Right ventricle myocardium inferior (tissue), 1 donor: ENCODE results near the gene ROR1. TPM values are rescaled to one million over a fixed set of nuclear protein-coding genes. Genes with fewer than 3 reads are reported as not detected.
A peak's percentile ranks its signal among the peaks of the same experiment; 100 is the strongest.

Source experiments
- ATAC-seq: fragments of 200-7000 bp; cut with Tn5 transposase; one replicate; pipeline ENCODE4 v1.9.1; 2020; ENCODE audit warnings: mild to moderate bottlenecking, moderate library complexity
- DNase-seq: peaks from one replicate; pipeline ENCODE4 v3.0.0; 2021; ENCODE audit errors: missing footprints
- intact Hi-C: fragments of 100-400 bp; cut with DNase I; formaldehyde crosslinking; loops from one replicate; pipeline ENCODE4 v1.11.0; 2022
- total RNA-seq: library from RNA; stranded (reverse); fragmentation: NEBNext Ultra II Directional; extraction: Animal tissue kit (Norgen Biotek cat#: 25700); gene quantifications from one replicate; pipeline ENCODE4 v1.2.1, GENCODE V29; 2021
- donor health status: DM: no; HTN: yes; CAD: no; lungs with severe emphysema.

Gene ROR1
- total RNA-seq, 1 donor from 2014 or later = 8.4 TPM

DNA sequence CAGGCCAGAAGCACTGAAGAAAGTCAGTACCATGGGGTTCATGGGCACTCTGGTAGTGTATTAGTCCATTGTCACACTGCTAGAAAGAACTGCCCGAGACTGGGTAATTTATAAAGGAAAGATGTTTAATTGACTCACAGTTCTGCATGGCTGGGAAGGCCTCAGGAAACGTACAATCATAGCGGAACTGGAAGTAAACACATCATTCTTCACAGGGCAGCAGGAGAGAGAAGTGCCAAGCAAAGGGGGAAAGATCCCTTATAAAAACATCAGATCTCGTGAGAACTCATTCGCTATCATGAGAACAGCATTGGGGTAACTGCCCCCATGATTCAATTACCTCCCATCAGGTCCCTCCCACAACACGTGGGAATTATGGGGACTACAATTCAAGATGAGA is 20.2 kb upstream of the ROR1 start:
- ATAC-seq = no peak
- DNase-seq = no peak
- intact Hi-C loops = no loop called here

DNA sequence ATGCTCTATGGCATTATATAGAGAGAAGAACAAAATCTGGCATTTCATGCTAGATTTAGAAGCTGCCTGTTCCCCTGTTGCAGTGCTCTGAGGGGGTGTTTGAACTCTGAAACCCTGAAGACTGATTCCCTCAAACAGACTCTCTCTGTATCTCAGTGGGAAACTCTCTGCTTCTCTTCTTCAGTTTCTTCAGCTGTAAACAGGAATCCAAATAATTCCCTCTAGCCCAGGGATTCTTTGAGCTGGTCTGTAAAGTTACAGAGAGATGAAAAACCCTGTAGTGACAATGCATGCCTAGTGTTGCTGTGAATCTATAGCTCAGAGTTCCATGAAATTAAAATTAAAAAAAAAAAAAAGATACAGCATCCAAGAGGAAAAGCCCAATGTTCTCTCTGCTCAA is 17.0 kb upstream of the ROR1 start:
- ATAC-seq (no peak), DNase-seq (no peak)
- intact Hi-C loops = no loop called here

DNA sequence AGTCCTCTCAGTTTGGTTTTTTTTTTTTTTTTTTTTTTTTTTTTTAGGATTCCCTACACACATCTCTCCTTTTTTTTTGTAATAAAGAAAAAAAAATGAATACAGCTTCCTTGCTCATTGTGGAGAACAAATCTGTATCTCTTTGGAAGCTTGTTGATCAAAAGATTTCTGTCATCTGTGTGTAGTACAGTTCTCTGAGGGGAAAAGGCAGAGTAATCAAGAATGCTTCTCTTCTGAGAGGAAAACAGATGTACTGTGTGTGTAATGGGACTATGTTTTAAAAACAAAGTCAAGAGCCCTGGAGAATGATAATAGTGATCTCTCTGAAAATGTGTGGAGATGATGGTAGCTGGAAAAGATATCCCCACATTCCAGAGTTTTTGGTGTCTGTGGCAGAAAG is 16.5 kb upstream of the ROR1 start:
- DNase-seq = no peak
- ATAC-seq = no peak
- intact Hi-C loops = no loop called here

DNA sequence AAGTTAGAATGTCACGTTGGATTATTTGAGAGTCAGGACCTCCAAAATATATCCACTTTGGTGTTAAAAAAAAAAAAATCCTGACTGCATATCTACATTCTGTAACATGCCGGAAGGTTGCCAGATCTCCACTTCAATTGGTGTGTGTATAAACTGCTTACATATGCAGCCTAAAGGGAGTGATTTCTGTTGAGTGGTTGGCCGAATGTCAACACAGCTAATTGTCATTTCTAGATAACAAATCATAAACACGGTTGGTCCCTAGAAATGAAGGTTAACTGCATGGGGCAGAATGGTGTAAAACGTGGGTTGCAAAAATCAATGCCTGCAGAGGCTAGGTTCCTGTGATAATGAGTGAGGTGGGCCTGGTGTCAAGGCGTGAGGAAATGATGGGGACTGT is 15.0 kb upstream of the ROR1 start:
- DNase-seq = no peak
- intact Hi-C loops = no loop called here

DNA sequence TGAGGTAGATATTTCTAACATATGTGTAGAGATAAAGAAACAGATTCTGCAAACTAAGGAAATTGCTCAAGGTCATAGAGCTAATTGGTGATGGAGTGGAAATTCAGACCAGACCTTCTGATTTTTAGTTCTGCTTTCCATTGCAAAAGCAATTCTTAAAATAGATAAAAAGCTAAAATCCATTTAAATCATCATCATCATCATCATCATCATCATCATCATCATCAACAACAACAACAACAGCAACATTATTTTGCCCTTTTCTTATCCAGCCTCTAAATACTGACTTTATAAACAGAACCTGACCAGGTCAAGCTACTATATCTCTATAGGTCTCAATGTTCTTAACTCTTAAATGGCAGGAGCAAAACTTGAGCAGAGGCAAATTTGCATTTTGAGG is 14.0 kb upstream of the ROR1 start:
- intact Hi-C loops = no loop called here
- ATAC-seq (no peak), DNase-seq (no peak)

More for the DNA sequence above, 15.0 kb upstream of the ROR1 start:
- ATAC-seq = no peak

DNA sequence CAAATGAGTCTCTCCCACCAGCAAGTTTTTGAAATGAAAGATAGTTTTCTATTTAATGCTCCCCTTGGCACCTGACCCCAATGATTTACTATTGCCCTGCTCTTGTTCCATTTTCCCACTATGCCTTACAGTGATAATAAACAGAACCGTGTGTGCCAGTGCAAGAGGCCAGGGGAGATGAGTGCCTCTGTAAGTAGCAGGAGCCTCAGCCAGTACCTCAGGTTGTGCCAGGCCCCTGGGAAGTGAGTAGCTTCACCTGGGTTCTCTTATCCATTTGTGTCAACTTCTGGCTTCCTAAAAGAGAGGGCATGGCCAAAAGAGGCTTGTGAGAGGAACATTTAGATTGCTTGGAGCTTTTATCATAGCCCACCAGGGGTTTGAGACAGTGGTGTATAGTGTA is 3.4 kb upstream of the ROR1 start:
- no peak for DNase-seq
- intact Hi-C loops = loop anchor here (5.0 to 10.0 kb wide), 2 partner anchors 157 to 474 kb away; no protein-coding TSS in a partner anchor
- ATAC-seq = no peak

DNA sequence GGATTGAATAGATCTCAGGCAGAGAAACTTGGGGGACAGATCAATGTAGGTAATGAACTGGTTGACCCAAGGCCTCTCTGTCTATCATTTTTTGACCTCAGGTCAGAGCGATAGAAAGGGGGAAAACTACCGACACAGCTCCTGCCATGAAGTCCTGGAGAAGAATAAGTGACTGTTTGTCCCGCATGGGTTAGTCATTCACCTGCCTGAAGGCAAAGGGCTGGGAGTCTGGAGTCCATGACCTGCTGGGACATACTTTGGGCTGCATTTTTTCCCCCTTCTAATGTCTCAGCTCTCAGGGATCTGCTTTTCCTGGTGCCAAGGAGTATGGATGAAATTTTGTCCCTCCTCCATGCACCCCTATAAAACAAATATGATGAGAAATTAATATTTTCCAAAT is 1.6 kb upstream of the ROR1 start:
- DNase-seq = no peak
- ATAC-seq = no peak
- intact Hi-C loops = loop anchor here (2.0 to 10.0 kb wide), 3 partner anchors 73 to 473 kb away; no protein-coding TSS in a partner anchor

DNA sequence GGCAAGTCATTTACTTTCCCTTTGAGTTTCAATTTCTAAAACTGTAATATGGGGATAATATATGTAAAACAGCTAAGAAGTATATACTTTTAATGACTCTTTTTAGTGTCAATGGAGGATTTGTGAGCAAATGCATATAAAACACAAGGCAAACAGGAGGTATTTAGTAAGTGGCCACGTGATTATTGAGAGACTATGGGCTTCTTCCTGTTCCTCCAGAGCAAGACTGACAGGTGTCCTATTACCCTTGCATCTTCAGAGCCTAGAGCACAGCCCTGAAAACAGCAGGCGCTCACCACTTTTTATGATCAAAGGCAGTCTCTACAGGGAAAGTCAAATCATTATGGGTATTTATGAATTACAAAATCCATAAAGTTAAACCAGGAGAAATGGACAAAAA is 941 bp upstream of the ROR1 start:
- no peak for ATAC-seq
- intact Hi-C loops = loop anchor here (2.0 to 10.0 kb wide), 3 partner anchors 74 to 472 kb away; no protein-coding TSS in a partner anchor
- DNase-seq = no peak

DNA sequence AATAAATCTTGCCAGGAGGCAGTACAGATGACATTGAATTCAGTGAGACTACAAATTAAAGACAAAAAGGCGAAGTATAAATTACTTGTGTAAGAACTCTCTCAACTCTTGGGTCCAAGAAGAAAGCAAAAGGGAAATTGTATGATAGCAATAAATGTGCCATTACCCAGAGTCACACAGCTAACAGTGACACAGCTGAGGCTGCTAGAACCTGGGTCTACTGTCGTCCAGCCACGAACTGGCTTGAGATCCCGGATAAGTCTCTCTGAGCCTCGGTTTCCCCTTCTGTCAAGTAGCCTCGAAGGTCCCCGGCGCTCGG is 362 bp upstream of the ROR1 start:
- intact Hi-C loops = loop anchor here (2.0 to 10.0 kb wide), 3 partner anchors 75 to 471 kb away; no protein-coding TSS in a partner anchor
- DNase-seq = no peak
- ATAC-seq = no peak

DNA sequence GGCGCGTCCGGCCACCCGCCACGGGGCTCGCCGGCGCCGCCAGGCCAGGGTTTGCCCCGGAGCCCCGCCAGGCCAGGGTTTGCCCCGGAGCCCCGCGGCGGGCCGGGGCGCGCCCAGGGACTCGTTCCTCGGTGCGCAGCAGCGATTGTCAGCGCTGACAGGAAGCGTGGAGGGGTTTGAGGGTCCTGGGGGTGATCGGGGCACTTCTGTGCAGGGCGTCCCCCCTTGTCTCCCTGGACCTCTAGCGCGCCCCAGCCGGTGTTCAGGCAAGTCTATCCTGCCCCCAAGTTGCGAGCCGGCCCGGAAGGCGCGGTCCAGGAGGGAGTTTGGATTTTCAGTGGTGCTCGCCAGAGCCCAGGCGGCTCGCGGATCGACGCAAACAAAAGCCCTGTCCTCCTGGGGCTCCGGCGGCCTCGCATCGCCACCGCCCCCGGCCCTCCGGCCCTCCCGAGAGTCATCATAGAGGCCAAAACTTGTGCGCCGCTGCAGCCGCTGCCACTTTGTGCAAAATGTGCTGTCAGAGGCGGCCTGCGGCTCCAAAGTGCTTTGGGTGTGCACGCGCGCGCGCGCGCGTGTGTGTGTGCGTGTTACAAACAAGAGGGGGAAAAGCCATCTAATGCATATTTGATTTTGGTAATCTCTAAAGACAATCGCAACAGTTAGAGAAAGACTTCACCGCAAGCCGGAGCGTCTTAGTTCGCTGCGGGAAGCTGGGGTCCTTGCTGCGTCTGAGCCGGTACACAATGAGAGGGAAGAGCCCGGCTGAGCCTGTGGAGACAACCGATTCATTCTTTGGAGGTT is 1.0 kb downstream of the ROR1 start:
- ATAC-seq (peak; percentile 23), DNase-seq (peak; percentile 72)
- intact Hi-C loops = loop anchor here (1.0 to 10.0 kb wide), 3 partner anchors 152 to 470 kb away; no protein-coding TSS in a partner anchor

DNA sequence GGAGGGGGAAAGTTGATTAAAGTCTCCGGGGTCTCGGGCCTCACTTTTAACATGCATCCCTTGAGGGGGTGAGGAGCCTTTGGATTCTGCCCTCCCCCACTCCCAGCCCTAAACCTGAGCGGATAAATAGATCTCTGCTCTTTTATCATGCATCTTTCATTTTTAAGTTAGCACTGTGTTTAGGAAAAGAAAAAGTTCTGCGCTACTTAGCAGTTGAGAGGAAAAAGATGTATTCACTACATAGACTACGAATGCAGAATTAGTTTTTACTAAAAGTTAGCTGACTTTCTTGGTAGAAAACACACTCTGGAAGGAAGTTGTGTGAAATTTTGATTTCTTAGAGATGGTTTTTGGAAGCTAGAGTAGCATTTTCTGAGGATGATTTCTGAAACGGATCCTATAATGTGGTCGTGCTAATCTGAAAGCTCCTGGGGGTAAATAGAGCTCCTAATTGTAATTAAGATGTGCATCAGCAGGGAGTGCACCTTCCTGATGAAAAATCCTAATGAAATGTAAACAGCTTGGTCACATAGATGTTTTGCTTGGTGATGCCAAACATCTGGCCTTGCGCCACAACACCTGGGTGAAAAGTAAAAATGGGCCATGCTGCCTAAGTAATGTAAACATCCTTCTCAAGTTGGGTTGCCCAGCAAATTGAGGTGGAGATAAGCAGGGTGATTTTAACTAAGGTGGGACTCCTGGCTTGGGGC is 1.8 kb downstream of the ROR1 start:
- intact Hi-C loops = loop anchor here (10.0 kb wide), 1 partner anchor 469 kb away; no protein-coding TSS in a partner anchor
- no peak for ATAC-seq

DNA sequence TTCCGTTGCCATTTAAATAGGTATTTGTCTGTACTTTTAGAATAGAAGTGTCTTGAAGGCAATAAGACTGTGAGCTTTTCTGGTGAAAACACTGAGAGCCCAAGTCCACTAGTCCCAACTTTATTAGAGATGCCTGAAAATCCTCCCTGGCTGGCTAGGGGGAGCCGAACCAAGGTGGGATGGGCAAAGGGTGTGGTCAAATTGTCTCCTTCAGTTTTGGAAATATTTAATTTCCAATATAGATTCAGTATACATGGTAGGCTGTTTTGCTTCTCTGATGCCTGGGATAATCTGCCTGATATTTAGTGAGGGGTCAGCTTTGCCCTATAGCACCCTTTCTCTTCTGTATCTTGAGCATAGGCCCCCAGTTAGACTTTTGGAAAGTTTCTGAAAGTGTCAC is 3.5 kb downstream of the ROR1 start:
- DNase-seq = no peak
- intact Hi-C loops = loop anchor here (10.0 kb wide), 1 partner anchor 468 kb away; no protein-coding TSS in a partner anchor
- ATAC-seq = no peak

More for the DNA sequence above, 1.8 kb downstream of the ROR1 start:
- DNase-seq = no peak

DNA sequence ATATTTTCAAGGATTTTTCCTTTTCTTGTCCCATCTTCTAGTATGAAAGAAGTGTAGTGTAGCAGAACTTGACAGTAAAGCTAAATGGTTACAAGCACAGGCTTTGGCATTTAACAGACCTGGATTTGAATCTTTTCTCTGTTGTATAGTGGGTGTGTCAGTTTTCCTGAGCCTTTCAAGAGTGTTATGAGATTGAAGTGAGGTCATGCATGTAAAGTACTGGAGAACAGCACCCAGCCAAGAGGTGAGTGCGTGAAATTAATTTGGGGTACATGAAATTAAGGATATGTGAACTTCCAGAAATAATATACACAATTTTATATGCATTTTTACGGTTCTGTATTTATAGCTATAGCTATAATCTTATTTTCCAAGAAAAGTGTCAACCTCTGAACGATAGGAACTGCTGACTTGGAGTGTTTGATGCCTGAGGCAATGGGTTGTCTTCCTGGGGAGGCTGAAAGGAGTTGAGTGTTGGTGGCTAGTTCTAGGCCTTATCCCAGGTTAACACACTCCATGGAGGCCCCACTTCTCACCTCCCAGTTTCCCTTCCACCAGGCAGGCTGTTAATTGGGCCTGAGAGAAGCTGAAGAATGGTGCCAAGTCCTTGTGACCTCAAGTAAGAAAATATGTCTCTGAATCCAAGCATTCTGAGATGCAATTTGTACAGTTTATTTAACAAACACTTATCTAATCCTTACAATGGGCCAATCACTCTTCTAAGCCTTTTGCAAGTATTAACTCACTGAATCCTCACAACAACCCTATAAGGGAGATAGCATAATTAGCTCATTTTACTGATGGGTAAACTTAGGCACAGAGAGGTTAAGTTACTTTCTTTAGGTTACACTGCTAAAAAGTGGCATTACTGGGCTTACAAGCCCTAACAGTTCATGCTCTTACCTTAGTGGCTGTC is 4.4 kb downstream of the ROR1 start:
- DNase-seq = no peak
- intact Hi-C loops = loop anchor here (10.0 kb wide), 1 partner anchor 467 kb away; no protein-coding TSS in a partner anchor
- no peak for ATAC-seq

DNA sequence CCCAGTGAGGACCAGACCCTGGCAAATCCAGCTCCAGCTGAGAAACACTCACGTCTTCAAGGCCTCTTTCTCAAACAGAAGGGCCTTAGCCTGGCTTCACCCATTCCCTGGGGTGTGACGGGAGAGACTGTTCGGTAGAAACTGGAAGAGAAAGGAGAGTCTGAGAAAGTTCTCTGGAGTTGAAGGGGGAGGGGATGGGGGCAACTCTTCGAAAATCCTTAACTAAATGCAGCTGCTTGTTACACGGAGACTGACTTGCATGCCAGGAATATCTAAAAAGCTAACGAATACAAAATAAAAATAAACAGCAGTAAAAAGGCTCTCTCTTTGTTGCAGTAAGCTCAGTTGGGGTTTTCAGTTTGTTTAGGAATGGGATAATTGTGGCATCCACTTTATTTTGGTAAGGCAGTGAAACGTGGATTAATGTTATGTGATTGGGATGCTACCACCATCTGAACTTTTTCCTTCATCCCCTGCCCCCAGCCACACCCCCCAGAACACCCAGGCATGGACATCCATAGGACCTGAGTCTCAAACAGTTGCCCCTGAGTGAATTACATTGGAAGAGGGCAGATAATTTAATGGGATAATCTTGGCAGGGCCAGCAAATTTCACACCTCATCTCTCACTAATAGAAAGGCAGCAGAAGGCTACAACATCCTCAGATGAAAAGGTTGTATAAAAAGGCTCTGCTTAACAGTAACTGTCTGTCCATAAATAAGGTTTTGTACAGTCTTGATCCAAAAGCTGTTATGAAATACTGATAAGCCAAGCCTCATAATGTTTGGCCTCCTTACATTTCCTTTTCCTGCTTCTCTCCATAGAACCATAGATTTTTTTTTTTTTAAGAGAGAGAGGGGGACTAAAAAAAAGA is 5.8 kb downstream of the ROR1 start:
- ATAC-seq (peak; percentile 64), DNase-seq (no peak)
- intact Hi-C loops = loop anchor here (10.0 kb wide), 1 partner anchor 465 kb away; no protein-coding TSS in a partner anchor

DNA sequence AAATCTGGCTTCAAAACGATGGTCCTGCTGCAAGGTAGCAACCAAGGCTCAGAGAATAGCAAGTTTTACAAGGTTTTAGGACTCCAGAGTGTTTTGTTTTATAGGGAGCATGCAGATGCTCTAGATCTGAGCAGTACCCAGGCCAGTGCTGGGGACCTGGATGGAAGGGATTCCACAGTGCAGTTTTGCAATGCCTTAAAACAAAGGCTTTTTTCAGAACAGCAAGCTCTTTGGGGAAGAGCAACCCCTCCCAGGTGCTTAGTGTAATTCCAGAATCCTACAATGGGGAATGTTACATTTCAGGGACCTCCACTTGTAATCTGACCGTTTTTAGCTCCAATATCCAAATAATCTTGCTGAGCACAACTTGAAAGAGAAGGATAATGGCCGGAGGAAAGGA is 6.7 kb downstream of the ROR1 start:
- no peak for DNase-seq
- ATAC-seq = no peak
- intact Hi-C loops = no loop called here

DNA sequence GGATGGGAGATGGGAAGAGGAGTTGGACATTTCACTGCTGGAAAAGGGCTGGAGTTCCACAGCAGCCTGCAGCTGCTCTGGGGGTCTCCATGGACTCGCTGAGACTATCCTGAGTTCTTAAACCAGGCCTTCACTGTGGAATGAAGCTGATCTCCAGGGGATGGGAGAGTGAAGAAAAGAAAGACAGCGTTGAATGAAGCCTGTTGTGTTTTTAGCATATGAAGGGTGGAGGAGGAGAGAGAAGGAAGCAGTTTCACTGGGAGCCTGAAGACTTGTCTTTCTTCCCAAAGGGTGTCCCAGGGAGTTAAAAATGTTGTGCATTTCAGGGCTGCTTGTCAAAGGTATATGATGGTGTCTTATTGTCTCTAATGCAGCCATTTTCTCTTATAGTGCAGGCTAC is 9.2 kb downstream of the ROR1 start:
- intact Hi-C loops = no loop called here

DNA sequence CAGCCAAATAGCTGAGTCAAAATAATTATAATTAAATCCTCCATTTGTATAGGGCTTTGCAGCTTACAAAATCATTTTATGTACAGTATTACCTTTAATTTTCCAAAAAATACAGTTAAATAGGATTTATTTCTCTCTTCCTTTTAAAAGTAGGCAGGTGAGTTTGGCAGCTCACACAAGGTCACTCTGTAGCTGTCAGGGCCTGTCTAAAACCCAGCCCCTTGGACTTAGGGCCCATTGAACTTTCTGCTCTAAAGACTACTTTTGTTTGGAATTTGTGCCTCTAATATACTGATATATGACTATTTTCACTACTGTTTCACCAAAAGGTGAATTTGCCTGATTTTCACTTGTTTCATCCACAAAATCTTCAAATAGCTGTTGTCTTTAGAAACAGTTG is 10.3 kb downstream of the ROR1 start:
- ATAC-seq = no peak
- no peak for DNase-seq
- intact Hi-C loops = no loop called here

More for the DNA sequence above, 9.2 kb downstream of the ROR1 start:
- ATAC-seq (no peak), DNase-seq (no peak)
